Inferior parietal cortex (tissue), 1 donor: ENCODE measurements around the gene KRTAP10-10.
"Not testable (repeated sequence)": the region's sequence is repeated elsewhere in the genome, so short reads cannot be mapped to it uniquely, and the experiment has no call there.

Experiments
- DNase-seq: peaks from one replicate; pipeline ENCODE4 v3.0.0-alpha.2; 2016; ENCODE audit errors: extremely low spot score

Gene KRTAP10-10

GRCh38 chr21:44681861-44682579 is 44.9 kb downstream of the KRTAP10-10 start, which contains the start of gene KRTAP12-1:
TSS of gene KRTAP12-1 (minus strand) at chr21:44682163. CDS start at chr21:44682123, 40 bp downstream.
- no peak for DNase-seq

GRCh38 chr21:44682580-44683151 is 45.5 kb downstream of the KRTAP10-10 start:
- no peak for DNase-seq

GRCh38 chr21:44684077-44684476 is 46.9 kb downstream of the KRTAP10-10 start:
- no peak for DNase-seq

GRCh38 chr21:44684483-44684882 is 47.3 kb downstream of the KRTAP10-10 start:
- no peak for DNase-seq

GRCh38 chr21:44685050-44685449 is 47.9 kb downstream of the KRTAP10-10 start:
- DNase-seq = not testable (repeated sequence)

- no peak for DNase-seq
These were observed 49.0 kb downstream of the KRTAP10-10 start for GRCh38 chr21:44686000-44686781.

- no peak for DNase-seq
These were observed 49.8 kb downstream of the KRTAP10-10 start for GRCh38 chr21:44686843-44687561.

GRCh38 chr21:44687671-44688070 is 50.5 kb downstream of the KRTAP10-10 start:
- no peak for DNase-seq
